Stimulated activated naive CD4-positive, alpha-beta T cell (primary cell): Measurements from ENCODE around the gene METTL9.
"Not testable (repeated sequence)": the region's sequence is repeated elsewhere in the genome, so short reads cannot be mapped to it uniquely, and the experiment has no call there.

ENCODE experiments used
- DNase-seq, 6 experiments: peaks; one replicate each; lab custom pipeline; 2025; lab: John Stamatoyannopoulos, UW

Gene METTL9

DNA sequence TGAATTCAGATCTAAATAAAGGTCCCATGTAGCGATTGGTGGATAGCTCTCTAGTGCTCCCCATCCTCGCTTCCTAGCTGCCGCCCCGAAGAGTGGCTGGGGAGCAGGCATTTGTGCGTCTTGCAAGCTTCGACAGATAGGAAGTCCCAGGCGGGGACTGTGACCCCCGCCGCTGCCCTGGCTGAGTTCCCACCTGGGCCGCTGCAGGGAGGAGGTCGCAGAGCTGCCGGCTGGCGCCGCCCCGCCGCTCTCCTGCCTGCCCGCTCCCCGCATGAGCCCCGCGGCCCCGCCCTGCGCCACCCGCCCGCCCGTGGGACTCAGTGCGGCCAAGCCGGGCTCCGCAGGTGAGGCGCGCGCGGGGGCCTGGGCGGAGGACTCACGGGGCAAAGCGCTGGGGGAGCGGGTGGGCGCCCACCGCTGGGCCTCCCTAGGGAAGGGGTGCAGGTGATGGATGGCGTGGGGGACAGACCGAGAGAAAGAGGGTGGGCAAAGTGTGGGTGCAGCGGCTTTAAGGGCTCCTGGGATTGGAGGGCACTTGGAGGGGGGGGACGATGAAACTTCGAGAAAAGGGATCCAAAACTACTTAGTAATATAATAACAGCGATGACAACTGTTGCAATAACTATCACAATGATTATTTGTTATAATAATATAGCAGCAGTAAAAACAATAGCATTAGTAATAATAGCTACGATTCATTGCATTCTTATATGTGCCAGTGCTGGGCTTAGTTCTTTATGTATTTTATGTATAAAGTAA, 64.7 kb downstream of the METTL9 start, which contains the start of gene OTOA:
Gene OTOA, plus strand, starts transcription at position 80 of the 759 bp plus-strand sequence. CDS start 14,547 bp downstream, outside the sequence.
- DNase-seq: peak; percentile 3 to 32 (median 16)

DNA sequence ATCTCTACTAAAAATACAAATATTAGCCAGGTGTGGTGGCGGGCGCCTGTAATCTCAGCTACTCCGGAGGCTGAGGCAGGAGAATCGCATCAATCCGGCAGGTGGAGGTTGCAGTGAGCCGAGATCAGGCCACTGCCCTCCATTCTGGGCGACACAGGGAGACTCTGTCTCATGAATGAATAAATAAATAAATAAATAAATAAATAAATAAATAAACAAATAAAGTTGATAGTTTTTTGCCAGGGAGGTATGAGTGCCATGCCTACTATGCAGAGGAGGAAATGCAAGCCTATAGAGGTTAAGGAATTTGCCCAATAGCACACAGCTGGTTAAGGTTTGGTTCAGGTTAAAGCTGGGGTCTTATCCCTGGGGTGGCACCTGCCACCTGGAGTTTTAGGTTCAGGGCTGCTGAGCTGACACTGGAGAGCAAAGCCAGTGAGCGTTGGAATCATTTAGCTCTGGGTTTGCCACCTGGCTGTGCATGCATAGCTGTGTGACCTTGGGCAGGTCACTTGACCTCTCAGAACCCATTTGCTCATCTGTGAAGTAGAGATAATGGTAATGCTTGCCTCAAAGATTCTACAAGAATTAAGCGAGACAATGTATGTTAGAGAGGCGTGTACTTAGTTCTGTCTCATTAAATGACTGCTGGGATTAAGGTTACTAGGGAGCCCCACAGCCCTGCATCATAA, 65.6 kb downstream of the METTL9 start:
- DNase-seq: no peak

DNA sequence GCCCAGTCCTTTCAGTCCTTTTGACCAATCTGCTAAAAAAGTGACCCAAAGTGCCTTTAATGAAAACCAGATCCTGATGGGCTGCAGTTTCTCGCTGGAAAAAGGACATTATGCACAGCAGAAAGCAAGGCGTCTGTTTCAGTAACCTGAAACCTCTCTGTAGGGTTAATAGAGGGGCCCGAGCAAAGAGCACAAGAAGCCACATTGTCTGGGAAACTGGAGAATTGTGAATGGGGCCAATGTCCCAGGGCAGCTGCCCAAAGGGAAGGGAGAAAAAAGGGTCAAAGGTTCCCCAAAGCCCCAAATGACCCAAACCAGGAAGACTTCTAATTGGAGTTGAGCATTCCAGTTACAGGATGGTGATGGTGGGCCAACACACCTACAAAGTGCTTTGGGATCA, 67.4 kb downstream of the METTL9 start:
- DNase-seq: no peak

DNA sequence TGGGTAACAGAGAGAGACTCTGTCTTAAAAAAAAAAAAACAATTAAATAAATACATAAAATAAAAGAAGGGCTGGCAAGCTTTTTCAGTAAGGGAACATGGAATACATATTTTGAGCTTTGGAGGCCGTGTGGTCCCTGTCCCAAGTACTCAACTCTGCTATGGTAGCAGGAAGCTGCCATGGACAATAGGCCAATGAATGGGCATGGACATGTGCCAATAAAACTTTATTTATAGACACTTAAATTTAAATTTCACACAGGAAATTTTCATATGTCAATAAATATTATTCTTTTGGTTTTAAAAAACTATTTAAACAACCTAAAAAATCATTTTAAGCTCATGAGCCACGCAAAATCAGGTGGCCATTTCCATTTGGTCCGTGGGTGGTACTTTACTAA, 68.2 kb downstream of the METTL9 start:
- DNase-seq: no peak

DNA sequence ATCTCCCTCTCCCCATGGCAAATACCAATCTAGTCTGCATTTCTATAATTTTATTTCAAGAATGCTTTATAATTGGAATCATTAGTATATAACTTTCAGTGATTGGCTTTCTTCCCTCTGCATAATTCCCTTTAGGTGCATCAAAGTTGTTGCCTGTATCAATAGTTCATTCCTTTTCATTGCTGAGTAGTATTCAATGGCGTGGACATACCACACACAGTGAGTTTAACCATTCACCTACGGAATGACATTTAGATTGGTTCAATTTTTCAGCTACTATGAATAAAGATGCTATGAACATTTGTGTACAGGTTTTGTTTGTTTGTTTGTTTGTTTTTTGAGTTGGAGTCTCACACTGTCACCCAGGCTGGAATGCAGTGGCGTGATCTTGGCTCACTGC, 74.1 kb downstream of the METTL9 start:
- no peak for DNase-seq

DNA sequence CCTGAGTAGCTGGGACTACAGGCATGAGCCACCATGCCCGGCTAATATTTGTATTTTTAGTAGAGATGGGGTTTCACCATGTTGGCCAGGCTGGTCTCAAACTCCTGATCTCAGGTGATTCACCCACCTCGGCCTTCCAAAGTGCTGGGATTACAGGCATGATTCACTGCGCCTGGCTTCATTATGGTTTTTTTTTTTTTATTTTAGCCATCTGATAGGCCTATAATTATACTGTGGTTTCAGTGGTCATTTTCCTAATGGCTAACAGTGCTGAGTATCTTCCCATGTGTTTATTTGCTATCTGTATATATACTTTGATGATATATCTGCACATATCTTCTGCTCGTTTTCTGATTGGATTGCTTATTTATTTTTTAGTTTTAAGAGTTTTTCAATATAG, 75.1 kb downstream of the METTL9 start:
- not testable (repeated sequence) for DNase-seq

DNA sequence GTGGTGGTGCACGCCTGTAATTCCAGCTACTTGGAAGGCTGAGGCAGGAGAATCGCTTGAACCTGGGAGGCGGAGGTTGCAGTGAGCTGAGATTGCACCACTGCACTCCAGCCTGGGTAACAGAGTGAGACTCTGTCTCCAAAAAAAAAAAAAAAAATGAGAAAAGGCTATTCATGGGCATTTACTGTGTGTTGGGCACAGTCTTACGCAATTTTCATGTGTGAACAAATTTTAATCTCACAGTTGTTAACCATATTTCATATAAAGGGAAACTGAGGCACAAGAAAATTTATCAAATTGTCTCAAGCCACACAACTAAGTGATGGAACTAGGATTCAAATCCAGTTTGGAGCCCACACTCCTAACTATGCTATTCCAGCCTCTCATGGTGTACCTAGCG, 81.3 kb downstream of the METTL9 start:
- not testable (repeated sequence) for DNase-seq

DNA sequence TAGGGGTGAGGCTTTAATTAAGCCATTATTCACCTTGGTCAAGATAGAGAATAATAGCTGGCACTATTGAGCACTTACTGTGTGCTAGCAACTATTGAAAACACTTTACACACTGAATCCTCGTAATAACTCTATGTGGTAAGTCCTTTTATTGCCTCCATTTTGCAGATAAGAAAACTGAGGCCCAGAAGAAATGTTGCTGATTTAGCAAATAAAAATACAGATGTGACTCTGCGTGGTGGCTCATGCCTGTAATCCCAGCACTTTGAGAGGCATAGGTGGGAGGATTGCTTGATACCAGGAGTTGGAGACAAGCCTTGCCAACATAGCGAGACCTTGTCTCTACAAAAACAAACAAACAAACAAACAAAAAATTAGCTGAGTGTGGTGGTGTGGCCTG, 83.8 kb downstream of the METTL9 start:
- DNase-seq: no peak

DNA sequence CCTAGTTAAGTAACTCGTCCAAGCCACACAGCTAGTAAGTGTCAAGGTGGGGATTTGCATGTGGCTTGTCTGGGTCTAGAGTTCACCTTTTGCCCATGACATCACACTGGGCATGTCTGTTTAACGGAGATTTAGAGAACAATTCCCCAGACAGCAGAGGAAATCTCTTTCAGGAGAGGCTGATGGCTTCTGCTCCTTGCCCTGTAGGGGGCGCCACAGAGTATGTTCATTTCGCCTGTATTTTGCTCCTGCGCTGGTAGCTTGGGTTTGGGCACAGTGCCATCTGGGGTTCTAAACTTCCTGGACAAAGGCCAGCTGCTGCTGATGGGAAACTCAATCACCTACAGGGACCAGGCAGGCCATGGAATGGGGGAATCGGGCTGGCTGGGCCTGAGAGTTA, 84.8 kb downstream of the METTL9 start:
- peak in 1 of 6 experiments; percentile 3 for DNase-seq

DNA sequence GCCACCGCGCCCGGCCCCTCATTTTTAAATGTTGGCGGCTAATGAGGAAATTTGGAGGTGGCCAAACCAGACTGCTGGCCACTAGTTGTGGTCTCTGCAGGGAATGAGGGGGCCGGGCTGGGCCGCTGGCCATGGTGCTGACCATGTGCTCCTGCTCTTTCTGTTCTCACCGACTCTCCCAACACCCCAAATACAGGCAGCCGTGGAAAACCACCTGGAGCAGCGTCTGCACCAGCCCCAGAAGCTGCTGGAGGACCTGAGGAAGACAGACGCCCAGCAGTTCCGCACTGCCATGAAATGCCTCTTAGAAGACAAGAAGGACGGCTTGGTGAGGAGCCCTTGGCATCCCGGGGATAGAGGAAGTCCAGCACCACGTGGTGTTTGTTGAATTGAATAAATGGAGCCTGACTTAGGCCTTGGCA, 85.7 kb downstream of the METTL9 start:
- DNase-seq: no peak

DNA sequence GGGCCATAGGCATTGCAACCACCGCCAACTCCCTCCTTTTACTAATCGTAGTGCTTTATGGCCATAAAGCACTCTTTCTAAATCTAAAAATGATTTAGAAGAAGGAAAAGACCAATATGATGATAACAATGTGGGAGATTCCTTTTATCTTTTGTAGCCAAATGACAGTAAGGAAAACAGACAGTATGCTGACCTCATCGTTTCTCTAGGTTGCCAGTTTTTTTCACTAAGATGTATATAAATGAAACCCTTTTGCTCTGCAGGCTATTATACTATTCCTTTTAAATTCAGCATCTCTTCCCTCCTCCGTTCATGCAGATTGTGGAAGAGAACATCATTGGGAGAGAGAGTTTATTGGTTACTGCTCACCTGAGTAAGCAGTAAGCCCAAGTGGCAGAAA, 89.7 kb downstream of the METTL9 start:
- no peak for DNase-seq

DNA sequence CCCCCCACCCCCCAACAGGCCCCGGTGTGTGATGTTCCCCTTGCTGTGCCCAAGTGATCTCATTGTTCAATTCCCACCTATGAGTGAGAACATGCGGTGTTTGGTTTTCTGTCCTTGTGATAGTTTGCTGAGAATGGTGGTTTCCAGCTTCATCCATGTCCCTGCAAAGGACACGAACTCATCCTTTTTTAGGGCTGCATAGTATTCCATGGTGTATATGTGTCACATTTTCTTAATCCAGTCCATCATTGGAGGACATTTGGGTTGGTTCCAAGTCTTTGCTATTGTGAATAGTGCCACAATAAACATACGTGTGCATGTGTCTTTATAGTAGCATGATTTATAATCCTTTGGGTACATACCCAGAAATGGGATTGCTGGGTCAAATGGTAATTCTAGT, 91.6 kb downstream of the METTL9 start:
- DNase-seq: not testable (repeated sequence)

DNA sequence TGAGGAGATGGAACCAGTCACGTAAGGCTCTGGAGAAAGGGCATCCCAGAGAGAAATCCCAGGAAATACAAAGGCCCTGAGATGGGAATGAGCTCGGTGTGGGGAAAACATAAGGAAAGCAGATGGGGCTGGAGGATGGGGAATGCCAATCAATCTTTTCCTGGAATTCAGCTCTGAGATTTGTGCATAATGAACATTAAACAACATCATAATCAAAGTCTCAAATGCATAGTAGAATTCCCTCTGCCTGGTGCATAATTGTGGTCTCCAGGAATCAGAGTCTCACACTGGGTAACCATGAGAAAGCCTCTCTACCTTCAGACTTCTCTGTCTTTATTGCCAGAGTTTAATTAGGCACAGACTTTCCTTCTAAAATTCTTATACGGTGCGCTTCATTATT, 95.2 kb downstream of the METTL9 start:
- no peak for DNase-seq

DNA sequence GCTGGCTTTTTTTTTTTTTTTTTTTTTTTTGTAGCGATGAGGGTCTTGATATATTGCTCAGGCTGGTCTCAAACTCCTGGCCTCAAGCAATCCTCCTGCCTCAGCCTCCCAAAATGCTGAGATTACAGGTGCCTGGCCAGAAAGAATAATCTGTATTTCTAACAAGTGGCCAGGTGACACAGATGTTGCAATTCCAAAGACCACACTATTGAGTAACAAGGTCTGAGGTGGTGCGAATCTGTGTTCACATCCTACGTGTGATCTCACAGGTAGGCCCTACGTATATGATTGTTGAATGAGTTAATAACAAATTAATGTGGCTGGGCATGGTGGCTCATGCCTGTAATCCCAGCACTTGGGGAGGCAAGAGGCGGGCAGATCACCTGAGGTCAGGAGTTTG, 97.7 kb downstream of the METTL9 start:
- DNase-seq: no peak

DNA sequence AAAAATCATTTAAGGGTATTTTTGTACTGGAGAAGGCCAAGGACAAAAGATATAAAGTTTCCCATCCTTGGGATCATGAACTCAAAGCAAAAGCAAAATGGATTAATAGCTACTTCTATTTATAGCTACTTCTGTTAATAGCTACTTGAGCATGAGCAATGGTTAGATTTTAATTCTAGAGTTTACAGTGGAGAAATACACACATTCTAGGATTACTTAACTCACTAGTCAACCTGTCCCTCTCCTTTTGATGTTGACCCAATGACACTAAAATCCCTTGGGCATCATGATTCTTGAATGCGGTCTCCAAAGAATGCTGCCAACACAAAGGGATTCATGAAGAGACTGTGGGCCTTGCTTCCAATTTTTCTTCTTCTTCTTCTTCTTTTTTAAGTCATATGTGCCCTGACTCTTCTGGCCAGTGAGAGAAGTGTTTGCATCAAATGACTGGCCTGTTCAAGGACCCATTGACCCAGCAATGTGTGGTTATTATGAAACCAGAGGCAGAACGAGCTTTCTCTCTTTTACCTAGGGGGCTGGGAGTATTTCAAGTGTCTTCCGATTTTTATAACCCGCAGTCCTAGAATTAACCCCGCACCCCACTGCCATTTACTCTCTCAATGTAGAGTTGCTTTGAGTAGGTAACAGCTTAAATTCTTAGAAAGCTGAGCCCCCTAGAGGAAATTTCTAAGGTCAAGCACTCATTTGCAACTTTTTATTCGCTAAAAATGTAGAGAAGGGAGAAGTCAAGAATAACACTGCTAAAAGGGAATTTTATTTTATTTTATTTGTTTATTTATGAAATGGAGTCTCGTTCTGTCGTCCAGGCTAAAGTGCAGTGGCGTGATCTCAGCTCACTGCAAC, 99.0 kb downstream of the METTL9 start:
- DNase-seq: no peak

DNA sequence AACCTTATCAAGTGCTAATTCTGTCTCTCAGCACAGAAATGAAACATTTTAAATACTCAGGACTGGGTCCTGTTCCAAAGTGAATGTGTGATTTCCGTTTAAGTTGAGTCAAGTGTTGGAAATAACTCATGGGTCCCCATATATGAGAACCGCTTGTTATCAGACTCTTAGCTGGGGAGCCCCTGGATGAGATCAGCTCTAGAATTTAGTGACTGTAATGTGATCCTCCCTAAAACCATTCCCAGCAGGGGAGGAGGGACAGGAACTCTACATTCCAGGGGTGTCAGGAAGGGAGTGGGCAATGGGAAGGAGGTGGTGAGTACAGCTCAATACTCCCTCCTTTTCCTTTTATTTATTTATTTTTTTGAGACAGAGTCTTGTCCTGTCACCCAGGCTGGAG, 101.9 kb downstream of the METTL9 start:
- DNase-seq: no peak

DNA sequence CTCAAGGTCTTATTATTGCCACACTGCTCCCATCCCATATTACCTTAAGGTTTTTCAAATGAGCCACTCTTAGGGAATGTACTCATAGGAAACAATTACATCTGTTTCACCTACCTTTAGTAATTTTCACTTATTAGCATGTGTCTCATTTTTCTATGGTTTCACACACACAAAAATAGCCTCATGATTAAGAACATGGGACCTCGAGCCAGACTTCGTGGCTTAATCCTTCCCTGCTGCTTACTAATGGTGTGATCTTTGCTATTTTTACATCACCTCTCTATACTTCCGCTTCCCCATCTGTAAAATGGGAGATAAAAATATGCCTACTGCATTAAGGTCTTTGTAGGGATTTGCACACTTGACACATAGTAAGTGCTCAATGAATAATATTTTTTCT, 102.9 kb downstream of the METTL9 start:
- no peak for DNase-seq

DNA sequence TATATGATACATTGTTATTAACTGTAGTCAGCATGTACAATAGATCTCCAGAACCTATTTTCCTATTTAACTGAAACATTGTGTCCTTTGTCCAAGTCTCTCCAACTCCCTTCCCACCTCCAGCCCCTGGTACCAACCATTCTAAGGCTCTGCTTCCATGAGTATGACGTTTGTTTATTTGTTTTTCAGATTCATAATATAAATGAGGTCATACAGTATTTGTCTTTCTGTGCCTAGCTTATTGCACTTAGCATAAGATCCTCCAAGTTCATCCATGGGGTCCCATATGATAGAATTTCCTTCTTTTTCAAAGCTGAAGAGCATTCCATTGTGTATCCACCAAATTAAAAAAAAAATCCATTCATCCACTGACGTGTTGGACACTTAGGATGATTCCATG, 103.8 kb downstream of the METTL9 start:
- DNase-seq: no peak

DNA sequence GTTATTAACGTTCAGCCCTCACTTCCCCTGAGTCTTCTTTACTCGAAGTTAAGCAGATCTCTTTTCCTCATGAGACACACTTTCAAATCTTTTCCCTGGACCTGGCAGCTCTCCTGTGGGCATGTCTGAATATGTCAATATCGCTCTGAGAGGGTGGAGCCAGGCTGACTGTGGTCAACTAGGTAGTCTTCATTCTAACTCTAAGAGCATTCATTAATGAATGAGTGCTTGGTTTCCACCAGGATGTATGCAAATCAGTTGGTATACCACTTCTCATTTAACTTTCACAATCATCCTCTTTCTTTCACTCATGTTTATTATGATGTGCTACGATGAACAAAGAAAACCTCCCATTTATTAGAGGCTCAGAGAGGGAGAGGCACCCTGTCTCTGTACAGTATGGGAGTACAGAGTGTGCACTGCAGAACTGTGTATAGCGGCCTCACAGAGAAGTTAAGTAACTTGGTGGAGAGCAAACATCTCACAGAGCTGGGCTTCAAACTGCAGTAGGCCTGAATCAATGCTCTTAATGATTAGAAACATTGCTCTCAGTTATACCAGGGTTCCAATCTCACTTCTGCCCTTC, 104.3 kb downstream of the METTL9 start:
- no peak for DNase-seq

DNA sequence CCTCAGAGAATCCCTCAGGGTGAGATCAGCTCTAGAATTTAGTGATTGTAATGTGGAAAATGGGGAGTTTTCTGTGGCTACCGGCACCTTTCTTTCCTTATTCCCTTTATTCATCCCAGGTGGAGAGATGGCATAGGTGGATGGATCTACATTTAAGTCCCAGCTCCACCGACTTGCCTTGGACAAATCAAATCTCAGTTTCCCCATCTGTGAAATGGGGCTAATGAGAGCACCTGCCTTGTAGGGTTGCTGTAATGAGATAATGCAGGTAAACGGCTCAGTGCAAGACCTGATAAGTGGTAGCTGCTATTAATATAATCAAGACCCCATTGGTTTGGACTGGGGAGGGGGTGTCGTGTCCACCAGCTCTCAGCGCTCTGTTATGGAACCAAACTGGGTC, 104.9 kb downstream of the METTL9 start:
- DNase-seq: no peak

DNA sequence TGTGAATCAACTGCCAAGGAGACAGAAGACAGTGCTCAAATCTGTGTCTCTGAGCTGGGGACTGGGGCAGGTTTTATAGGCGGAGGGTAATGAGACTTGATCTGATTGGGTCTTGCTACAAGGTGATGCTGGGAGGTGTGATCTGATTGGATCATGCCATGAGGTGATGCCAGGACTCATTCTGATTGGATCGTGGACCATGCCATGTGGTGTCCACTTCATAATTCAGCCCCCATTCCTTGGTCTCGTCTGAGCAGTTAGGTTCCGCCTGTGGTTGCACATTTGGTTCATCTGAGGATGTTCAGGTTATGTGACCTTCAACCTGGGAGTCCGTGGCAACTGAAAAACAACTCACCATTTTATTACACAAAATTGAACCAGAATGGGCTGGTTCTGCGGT, 105.4 kb downstream of the METTL9 start:
- DNase-seq: no peak
